Upper lobe of left lung (tissue), 6 donors: ENCODE results near the gene SLCO4C1. TPM values are rescaled to one million over a fixed set of nuclear protein-coding genes. Genes with fewer than 3 reads are reported as not detected.
A peak's percentile ranks its signal among the peaks of the same experiment; 100 is the strongest.

Experiments used
- ATAC-seq, 2 donors: fragments of 200-7000 bp; cut with Tn5 transposase; one replicate each; pipeline ENCODE4 v1.9.1; 2022; ENCODE audit warnings: mild to moderate bottlenecking in 2 of 2, moderate library complexity in 2 of 2; ENCODE audit not compliant: low FRiP score in 2 of 2
- DNase-seq, 2 donors: peaks; one replicate each; pipeline ENCODE4 v3.0.0-alpha.2; 2019 to 2020
- H3K27ac ChIP-seq, 4 donors: fragments of 200-600 bp; sonication (generic); one replicate each; pipeline ENCODE4 v1.5.1; 2016 to 2019
- H3K27me3 ChIP-seq, 4 donors: fragments of 200-600 bp; sonication (generic); one replicate each; pipeline ENCODE4 v1.5.1; 2017 to 2019
- H3K36me3 ChIP-seq, 4 donors: fragments of 200-600 bp; sonication (generic); one replicate each; pipeline ENCODE4 v1.5.1; 2016 to 2019
- H3K4me1 ChIP-seq, 4 donors: fragments of 200-600 bp; sonication (generic); one replicate each; pipeline ENCODE4 v1.5.1; 2018 to 2019
- H3K4me3 ChIP-seq, 4 donors: fragments of 200-600 bp; sonication (generic); one replicate each; pipeline ENCODE4 v1.5.1; 2017 to 2019; ENCODE audit warnings: mild to moderate bottlenecking in 2 of 4, moderate library complexity in 1 of 4
- H3K9me3 ChIP-seq, 4 donors: fragments of 200-600 bp; sonication (generic); one replicate each; pipeline ENCODE4 v1.5.1; 2018 to 2019
- EP300 ChIP-seq, 4 donors: sonication (generic); formaldehyde crosslinking; IDR thresholded peaks; one replicate each; pipeline ENCODE4 v1.5.1; 2017; ENCODE audit warnings: antibody characterized with exemption in 4 of 4, control low read depth in 2 of 4
- POLR2A ChIP-seq, 4 donors: fragments of 450-650 bp; IDR thresholded peaks; one replicate each; pipeline ENCODE4 v1.5.1; 2016 to 2017; ENCODE audit warnings: antibody characterized with exemption in 4 of 4, mild to moderate bottlenecking in 2 of 4
- POLR2AphosphoS5 ChIP-seq, 2 donors: sonication (generic); formaldehyde crosslinking; IDR thresholded peaks; one replicate each; pipeline ENCODE4 v1.5.1; 2017; ENCODE audit warnings: antibody characterized with exemption in 2 of 2
- WGBS, 2 donors: methylation state at CpG; one replicate each; pipeline ENCODE4 v1.1.5; 2017 to 2018; 5-methylcytosine and 5-hydroxymethylcytosine counted together
- total RNA-seq, 6 donors: library from RNA; depleted of rRNA in 4 of 6; stranded (reverse); fragments of >200 nt in 4 of 6; gene quantifications; one replicate each; pipeline versions ENCODE4 v1.1.0 to v1.2.1, GENCODE V29; 2016 to 2021
- TF ChIP-seq, protein P1 (sequence below), 6 experiments: fragments of 450-650 bp in 4 of 6; fragments of 200-600 bp in 2 of 6; sonication (generic) in 2 of 6; IDR thresholded peaks; one replicate each; pipeline ENCODE4 v1.5.1; 2016 to 2019; ENCODE audit warnings: antibody characterized with exemption in 6 of 6
- donor health status: DM: no; HTN: no; CAD: no; lungs with moderate emphysema.
- donor health status: DM: no; HTN: yes; CAD: no; lungs with severe emphysema.

SLCO4C1 gene
- total RNA-seq, 6 donors from 2014 or later: 5.5 to 47.3 (median 21.3) TPM

DNA sequence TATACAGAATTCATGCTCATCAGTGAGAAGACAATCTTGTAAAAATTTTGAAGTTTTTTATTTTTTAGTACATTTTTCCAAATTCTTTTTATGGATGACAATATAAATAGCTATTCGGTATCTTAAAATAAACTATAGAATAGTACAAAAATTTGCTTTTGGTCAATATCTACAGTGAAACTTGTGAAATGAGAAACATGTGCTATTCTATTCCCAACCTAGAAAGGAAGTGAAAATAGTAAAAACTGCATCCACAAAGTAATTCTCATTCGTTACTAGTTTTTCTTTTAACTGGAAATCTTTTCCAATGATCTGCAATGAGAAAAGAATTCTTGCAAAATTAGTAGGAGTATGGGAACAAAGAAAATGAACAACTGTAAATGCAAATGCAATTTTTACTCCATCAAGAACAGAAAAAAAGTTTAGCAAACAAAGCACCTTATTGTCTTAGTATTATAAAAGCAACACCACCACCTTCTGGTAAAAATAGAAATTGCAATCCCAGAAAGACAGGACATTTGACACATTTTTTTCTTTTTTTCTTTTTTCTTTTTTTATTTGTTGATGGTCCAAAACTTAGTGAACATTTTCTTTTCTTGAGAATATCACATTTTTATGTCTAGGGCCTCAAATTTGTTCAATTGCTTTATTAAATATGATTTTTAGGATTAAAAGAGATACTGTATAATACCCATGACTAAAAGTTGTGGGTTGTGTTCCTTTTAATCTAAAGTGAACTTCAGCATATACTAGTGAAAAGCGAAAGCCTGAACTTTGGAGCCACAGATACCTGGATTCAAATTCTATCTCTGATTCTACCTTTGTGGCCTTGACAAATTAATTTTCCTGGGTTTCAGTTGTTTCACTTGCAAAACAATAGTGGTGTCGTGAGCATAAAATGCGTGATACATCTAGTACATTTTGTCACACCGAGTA, 72.3 kb downstream of the SLCO4C1 start:
- DNase-seq (no peak), ATAC-seq (no peak)
- Histone ChIP-seq H3K9me3 (peaks cover 0 to 9% (median 2%) of the 10 kb centered on the region in 4 donors), H3K27ac (no peak overlapping the region), H3K4me1 (no peaks in the 10 kb centered on the region), H3K27me3 (no peaks in the 10 kb centered on the region), H3K36me3 (no peaks in the 10 kb centered on the region), H3K4me3 (no peak overlapping the region)
- WGBS, 2 donors: 84 to 85% methylated on average over 6 of the region's 6 CpGs
- TF ChIP-seq POLR2A (IDR thresholded peaks at IDR 0.05) (no peak), POLR2AphosphoS5 (IDR thresholded peaks at IDR 0.05) (no peak)
- TF ChIP-seq, protein P1, sequence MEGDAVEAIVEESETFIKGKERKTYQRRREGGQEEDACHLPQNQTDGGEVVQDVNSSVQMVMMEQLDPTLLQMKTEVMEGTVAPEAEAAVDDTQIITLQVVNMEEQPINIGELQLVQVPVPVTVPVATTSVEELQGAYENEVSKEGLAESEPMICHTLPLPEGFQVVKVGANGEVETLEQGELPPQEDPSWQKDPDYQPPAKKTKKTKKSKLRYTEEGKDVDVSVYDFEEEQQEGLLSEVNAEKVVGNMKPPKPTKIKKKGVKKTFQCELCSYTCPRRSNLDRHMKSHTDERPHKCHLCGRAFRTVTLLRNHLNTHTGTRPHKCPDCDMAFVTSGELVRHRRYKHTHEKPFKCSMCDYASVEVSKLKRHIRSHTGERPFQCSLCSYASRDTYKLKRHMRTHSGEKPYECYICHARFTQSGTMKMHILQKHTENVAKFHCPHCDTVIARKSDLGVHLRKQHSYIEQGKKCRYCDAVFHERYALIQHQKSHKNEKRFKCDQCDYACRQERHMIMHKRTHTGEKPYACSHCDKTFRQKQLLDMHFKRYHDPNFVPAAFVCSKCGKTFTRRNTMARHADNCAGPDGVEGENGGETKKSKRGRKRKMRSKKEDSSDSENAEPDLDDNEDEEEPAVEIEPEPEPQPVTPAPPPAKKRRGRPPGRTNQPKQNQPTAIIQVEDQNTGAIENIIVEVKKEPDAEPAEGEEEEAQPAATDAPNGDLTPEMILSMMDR (IDR thresholded peaks at IDR 0.05): peak in 5 of 6 experiments; percentile 29 to 56 (median 49)

DNA sequence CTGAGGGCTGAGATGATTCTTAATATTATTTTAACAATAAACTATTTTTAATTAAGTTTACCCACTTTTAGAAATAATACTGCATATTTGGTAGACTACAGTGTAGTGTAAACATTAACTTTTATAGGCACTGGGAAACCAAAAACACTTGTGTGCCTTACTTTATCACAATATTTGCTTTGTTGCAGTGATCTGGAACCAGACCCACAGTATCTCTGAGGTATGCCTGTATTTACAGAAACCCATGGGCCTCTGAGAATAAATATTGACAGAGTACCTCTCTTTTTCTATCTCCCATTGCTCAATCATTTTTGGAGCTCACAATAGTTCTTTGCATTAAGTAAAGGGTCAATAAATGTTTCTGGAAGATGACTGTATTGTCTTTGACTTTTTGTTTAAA, 73.3 kb downstream of the SLCO4C1 start:
- Histone ChIP-seq H3K27ac (no peak overlapping the region), H3K4me1 (no peaks in the 10 kb centered on the region), H3K27me3 (no peaks in the 10 kb centered on the region), H3K36me3 (no peaks in the 10 kb centered on the region), H3K9me3 (peaks cover 0 to 9% (median 2%) of the 10 kb centered on the region in 4 donors), H3K4me3 (no peak overlapping the region)
- no peak for ATAC-seq
- TF ChIP-seq POLR2A (IDR thresholded peaks at IDR 0.05) (no peak), POLR2AphosphoS5 (IDR thresholded peaks at IDR 0.05) (no peak), EP300 (IDR thresholded peaks at IDR 0.05) (no peak)
- TF ChIP-seq, protein P1 (IDR thresholded peaks at IDR 0.05): no peak
- DNase-seq: no peak

DNA sequence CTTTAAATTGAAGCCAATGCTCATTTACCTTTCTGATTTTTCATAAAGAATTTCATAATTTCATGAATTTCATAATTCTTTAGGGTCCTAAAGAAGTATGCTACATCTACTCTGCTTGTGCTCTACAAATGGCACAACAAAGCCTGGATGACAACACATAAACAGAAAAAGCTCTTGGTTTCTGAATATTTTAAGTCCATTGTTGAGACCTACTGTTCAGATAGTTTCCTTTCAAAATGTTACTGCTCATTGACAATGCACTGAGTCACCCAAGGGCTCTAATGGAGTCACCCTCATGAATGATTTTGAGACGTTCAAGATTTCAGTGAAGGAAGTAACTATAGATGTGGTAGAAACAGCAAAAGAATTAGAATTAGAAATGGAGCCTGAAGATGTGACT, 74.1 kb downstream of the SLCO4C1 start:
- H3K4me1 ChIP-seq: no peaks in the 10 kb centered on the region
- no peaks in the 10 kb centered on the region for H3K27me3 ChIP-seq
- TF ChIP-seq, protein P1 (IDR thresholded peaks at IDR 0.05): no peak
- no peak for TF ChIP-seq EP300 (IDR thresholded peaks at IDR 0.05)
- TF ChIP-seq POLR2A (IDR thresholded peaks at IDR 0.05): no peak
- no peak for TF ChIP-seq POLR2AphosphoS5 (IDR thresholded peaks at IDR 0.05)
- no peaks in the 10 kb centered on the region for H3K36me3 ChIP-seq
- no peak for DNase-seq
- no peak for ATAC-seq
- no peak overlapping the region for H3K27ac ChIP-seq
- no peak overlapping the region for H3K4me3 ChIP-seq
- peaks cover 0 to 9% (median 2%) of the 10 kb centered on the region in 4 donors for H3K9me3 ChIP-seq
- 80 to 97% methylated on average over 1 of the region's 1 CpG for WGBS, 2 donors

DNA sequence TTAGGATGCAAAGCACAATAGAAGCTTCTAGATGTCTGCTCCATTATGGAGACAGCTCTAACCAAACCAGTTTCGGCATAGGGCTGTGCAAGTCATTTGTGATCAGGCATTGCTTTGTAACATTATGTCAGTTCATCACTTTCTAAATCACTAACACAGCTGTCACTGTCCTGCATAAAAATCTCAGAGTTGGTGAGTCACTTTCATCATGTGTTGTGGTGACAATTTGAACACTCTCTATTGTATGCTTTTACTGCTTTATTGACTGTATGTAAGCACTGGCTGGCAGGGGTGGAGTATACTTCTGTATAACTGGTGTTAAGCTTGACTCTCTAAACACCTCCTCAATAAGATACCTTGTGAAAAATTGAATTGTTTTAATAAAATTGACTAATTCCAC, 77.9 kb downstream of the SLCO4C1 start:
- Histone ChIP-seq H3K4me3 (no peak overlapping the region), H3K4me1 (no peaks in the 10 kb centered on the region), H3K36me3 (no peaks in the 10 kb centered on the region), H3K27me3 (no peaks in the 10 kb centered on the region), H3K9me3 (peaks cover 0 to 9% (median 2%) of the 10 kb centered on the region in 4 donors), H3K27ac (no peak overlapping the region)
- ATAC-seq (no peak), DNase-seq (no peak)
- TF ChIP-seq POLR2A (IDR thresholded peaks at IDR 0.05) (no peak), EP300 (IDR thresholded peaks at IDR 0.05) (no peak), POLR2AphosphoS5 (IDR thresholded peaks at IDR 0.05) (no peak)
- TF ChIP-seq, protein P1 (IDR thresholded peaks at IDR 0.05): no peak
- 86 to 95% methylated on average over 1 of the region's 1 CpG for WGBS, 2 donors
